Measurements from ENCODE around the gene ZBTB24. TPM values are rescaled to one million over a fixed set of nuclear protein-coding genes. Genes with fewer than 3 reads are reported as not detected.

ZBTB24 gene
- total RNA-seq, 4 donors from 2014 or later: 6.5 to 9.6 (median 8.0) TPM

GRCh38 chr6:109469591-109470189, 13.3 kb downstream of the ZBTB24 start:
- H3K4me3 ChIP-seq: no peak overlapping the region
- 87 to 89% methylated on average over 5 of the region's 5 CpGs for WGBS, 2 donors
- DNase-seq (ENCODE audit: low spot score in 2 of 2): no peak
- H3K27ac ChIP-seq: no peak overlapping the region
- H3K27me3 ChIP-seq: no peaks in the 10 kb centered on the region
- peaks cover 0 to 5% (median 2%) of the 10 kb centered on the region in 4 donors for H3K4me1 ChIP-seq
- no peaks in the 10 kb centered on the region for H3K9me3 ChIP-seq
- TF ChIP-seq EP300 (IDR thresholded peaks at IDR 0.05) (no peak), CTCF (IDR thresholded peaks at IDR 0.05) (no peak), POLR2A (IDR thresholded peaks at IDR 0.05) (no peak)
- H3K36me3 ChIP-seq: peaks cover 0 to 93% (median 13%) of the 10 kb centered on the region in 3 donors

GRCh38 chr6:109467696-109468095, 15.3 kb downstream of the ZBTB24 start:
- Histone ChIP-seq H3K36me3 (peaks cover 0 to 89% (median 4%) of the 10 kb centered on the region in 3 donors), H3K4me3 (no peak overlapping the region), H3K27me3 (no peaks in the 10 kb centered on the region), H3K4me1 (peaks cover 0 to 5% (median 0%) of the 10 kb centered on the region in 4 donors), H3K27ac (no peak overlapping the region), H3K9me3 (no peaks in the 10 kb centered on the region)
- 93% methylated on average over 6 of the region's 6 CpGs for WGBS, 2 donors
- DNase-seq (ENCODE audit: low spot score in 2 of 2): no peak
- no peak for TF ChIP-seq POLR2A (IDR thresholded peaks at IDR 0.05)
- TF ChIP-seq EP300 (IDR thresholded peaks at IDR 0.05): no peak
- TF ChIP-seq CTCF (IDR thresholded peaks at IDR 0.05): no peak

- TF ChIP-seq EP300 (IDR thresholded peaks at IDR 0.05) (no peak), POLR2A (IDR thresholded peaks at IDR 0.05) (no peak), CTCF (IDR thresholded peaks at IDR 0.05) (no peak)
- 84 to 86% methylated on average over 7 of the region's 7 CpGs for WGBS, 2 donors
- no peak overlapping the region for H3K4me3 ChIP-seq
- H3K27ac ChIP-seq: no peak overlapping the region
- no peaks in the 10 kb centered on the region for H3K9me3 ChIP-seq
- no peaks in the 10 kb centered on the region for H3K4me1 ChIP-seq
- DNase-seq (ENCODE audit: low spot score in 2 of 2): no peak
- H3K27me3 ChIP-seq: no peaks in the 10 kb centered on the region
- peaks cover 0 to 88% (median 4%) of the 10 kb centered on the region in 3 donors for H3K36me3 ChIP-seq
Observed at GRCh38 chr6:109466212-109466923, 16.7 kb downstream of the ZBTB24 start.

GRCh38 chr6:109465772-109466171, 17.2 kb downstream of the ZBTB24 start:
- TF ChIP-seq POLR2A (IDR thresholded peaks at IDR 0.05) (no peak), CTCF (IDR thresholded peaks at IDR 0.05) (no peak), EP300 (IDR thresholded peaks at IDR 0.05) (no peak)
- H3K27ac ChIP-seq: no peak overlapping the region
- WGBS, 2 donors: 72 to 73% methylated on average over 7 of the region's 7 CpGs
- no peaks in the 10 kb centered on the region for H3K27me3 ChIP-seq
- no peak for DNase-seq (ENCODE audit: low spot score in 2 of 2)
- no peaks in the 10 kb centered on the region for H3K4me1 ChIP-seq
- no peaks in the 10 kb centered on the region for H3K9me3 ChIP-seq
- peaks cover 0 to 88% (median 4%) of the 10 kb centered on the region in 3 donors for H3K36me3 ChIP-seq
- H3K4me3 ChIP-seq: no peak overlapping the region
